Activated T-cell treated with anti-CD3 and anti-CD28 coated beads, Interleukin-2, amount 50 U/mL, for 48 hours (primary cell): ENCODE results near the gene RETN.
A peak's percentile ranks its signal among the peaks of the same experiment; 100 is the strongest.

ENCODE experiments used
- DNase-seq, 2 experiments: peaks; one replicate each; pipeline ENCODE4 v3.0.0-alpha.2; 2020

The RETN gene

GRCh38 chr19:7661744-7662538, 6.9 kb upstream of the RETN start:
- DNase-seq: no peak

- DNase-seq: no peak
Measured at GRCh38 chr19:7662657-7663056, 6.2 kb upstream of the RETN start.

GRCh38 chr19:7663706-7664105, 5.1 kb upstream of the RETN start:
- DNase-seq: no peak

- no peak for DNase-seq
Measured at GRCh38 chr19:7665076-7665475, 3.8 kb upstream of the RETN start.

GRCh38 chr19:7669641-7670040, 792 bp downstream of the RETN start:
- DNase-seq: no peak

- DNase-seq: peak in 1 of 2 experiments; percentile 41
Measured at GRCh38 chr19:7670150-7670783, 1.4 kb downstream of the RETN start.

- no peak for DNase-seq
Measured at GRCh38 chr19:7670790-7671189, 1.9 kb downstream of the RETN start.

GRCh38 chr19:7672522-7672921, 3.7 kb downstream of the RETN start:
- DNase-seq: no peak

GRCh38 chr19:7674010-7675005, 5.5 kb downstream of the RETN start:
- DNase-seq: peak; percentile 59 to 67

GRCh38 chr19:7676376-7676775, 7.5 kb downstream of the RETN start:
- DNase-seq: no peak

GRCh38 chr19:7676854-7677253, 8.0 kb downstream of the RETN start, which contains the start of gene MCEMP1:
TSS of gene MCEMP1 (plus strand) at chr19:7677090. CDS start at chr19:7677121, 31 bp downstream.
- no peak for DNase-seq

GRCh38 chr19:7677669-7678311, 8.9 kb downstream of the RETN start:
- no peak for DNase-seq

- DNase-seq: peak; percentile 68 to 79
Measured at GRCh38 chr19:7678971-7679751, 10.3 kb downstream of the RETN start.

- no peak for DNase-seq
Measured at GRCh38 chr19:7679771-7680605, 11.1 kb downstream of the RETN start.

GRCh38 chr19:7680606-7681339, 11.9 kb downstream of the RETN start, which contains the start of gene TRAPPC5:
TSS of gene TRAPPC5 (plus strand) at chr19:7680833. CDS start at chr19:7682254, 1,421 bp downstream.
- DNase-seq: peak; percentile 89 to 93

GRCh38 chr19:7681340-7682174, 12.7 kb downstream of the RETN start:
- DNase-seq: peak; percentile 89 to 90

GRCh38 chr19:7682175-7682855, 13.5 kb downstream of the RETN start:
- DNase-seq: no peak
